ENCODE results near the gene GAREM1.

GAREM1 gene

GRCh38 chr18:32286749-32287148, 183.9 kb downstream of the GAREM1 start:
- DNase-seq = no peak

- no peak for DNase-seq
Observed at GRCh38 chr18:32284284-32284683, 186.4 kb downstream of the GAREM1 start.

GRCh38 chr18:32280911-32281310, 189.8 kb downstream of the GAREM1 start:
- no peak for DNase-seq

GRCh38 chr18:32280188-32280783, 190.4 kb downstream of the GAREM1 start:
- DNase-seq = no peak

- DNase-seq = no peak
Observed at GRCh38 chr18:32278177-32278799, 192.4 kb downstream of the GAREM1 start.

- DNase-seq = no peak
Observed at GRCh38 chr18:32277549-32277948, 193.1 kb downstream of the GAREM1 start.

GRCh38 chr18:32276906-32277305, 193.8 kb downstream of the GAREM1 start:
- no peak for DNase-seq

GRCh38 chr18:32276256-32276655, 194.4 kb downstream of the GAREM1 start:
- DNase-seq = no peak

- no peak for DNase-seq
Observed at GRCh38 chr18:32275221-32275620, 195.5 kb downstream of the GAREM1 start.

- DNase-seq = no peak
Observed at GRCh38 chr18:32274307-32274706, 196.4 kb downstream of the GAREM1 start.

- no peak for DNase-seq
Observed at GRCh38 chr18:32271672-32272208, 198.9 kb downstream of the GAREM1 start.

GRCh38 chr18:32270341-32270740, 200.3 kb downstream of the GAREM1 start:
- DNase-seq = no peak

GRCh38 chr18:32267463-32267862, 203.2 kb downstream of the GAREM1 start:
- DNase-seq = no peak

GRCh38 chr18:32264401-32264800, 206.3 kb downstream of the GAREM1 start:
- DNase-seq = no peak

GRCh38 chr18:32262092-32262491, 208.6 kb downstream of the GAREM1 start:
- DNase-seq = no peak

- DNase-seq = no peak
Observed at GRCh38 chr18:32261003-32261402, 209.7 kb downstream of the GAREM1 start.

GRCh38 chr18:32259553-32259952, 211.1 kb downstream of the GAREM1 start:
- no peak for DNase-seq

GRCh38 chr18:32258558-32259204, 212.0 kb downstream of the GAREM1 start:
- DNase-seq = no peak

- DNase-seq = no peak
Observed at GRCh38 chr18:32258148-32258547, 212.5 kb downstream of the GAREM1 start.

- DNase-seq = peak; percentile 57
Observed at GRCh38 chr18:32257084-32257785, 213.4 kb downstream of the GAREM1 start.

GRCh38 chr18:32255570-32255969, 215.1 kb downstream of the GAREM1 start:
- DNase-seq = no peak

- DNase-seq = no peak
Observed at GRCh38 chr18:32252141-32252860, 218.4 kb downstream of the GAREM1 start.

- DNase-seq = no peak
Observed at GRCh38 chr18:32251466-32251865, 219.2 kb downstream of the GAREM1 start.
